K562 (cell line): ENCODE results near the gene ARL16. TPM values are rescaled to one million over a fixed set of nuclear protein-coding genes. Genes with fewer than 3 reads are reported as not detected.

Experiments used
- FOXJ2 ChIP-seq: fragments of 200-800 bp; sonication (Bioruptor generic); IDR thresholded peaks from 2 replicates; pipeline ENCODE4 v1.6.1; 2016; ENCODE audit warnings: missing genetic modification characterization, missing compliant biosample characterization
- JUNB ChIP-seq: fragments of 450-650 bp; formaldehyde crosslinking; conservative IDR thresholded peaks from 2 replicates; pipeline ENCODE4 v1.4.0; 2020; ENCODE audit warnings: mild to moderate bottlenecking
- KDM4B ChIP-seq, 2 experiments: fragments of 450-650 bp in 1 of 2; sonication (generic) in 1 of 2; IDR thresholded peaks; 2 replicates each; pipeline ENCODE4 v1.6.1; 2016 to 2017; ENCODE audit warnings: borderline replicate concordance in 2 of 2, antibody characterized with exemption in 1 of 2, low read depth in 1 of 2, mild to moderate bottlenecking in 1 of 2
- MYBL2 ChIP-seq, 2 experiments: fragments of 450-650 bp in 1 of 2; sonication (generic) in 1 of 2; formaldehyde crosslinking in 1 of 2; IDR thresholded peaks; 2 replicates each; pipeline versions ENCODE4 v1.6.1 to v1.8.1; 2017 to 2022; ENCODE audit warnings: borderline replicate concordance in 1 of 2, inconsistent platforms in 1 of 2, low read depth in 1 of 2, mild to moderate bottlenecking in 1 of 2, missing genetic modification reagents in 1 of 2, moderate library complexity in 1 of 2
- PCBP1 ChIP-seq: fragments of 200-400 bp; formaldehyde crosslinking; IDR thresholded peaks from 2 replicates; pipeline ENCODE4 v1.6.1; 2018; ENCODE audit warnings: mild to moderate bottlenecking, low read depth, low read length; ENCODE audit not compliant: poor library complexity, severe bottlenecking
- PYGO2 ChIP-seq: fragments of 450-650 bp; IDR thresholded peaks from 2 replicates; pipeline ENCODE4 v1.6.1; 2016; ENCODE audit warnings: mild to moderate bottlenecking, missing genetic modification characterization, moderate library complexity, missing compliant biosample characterization
- SRSF1 ChIP-seq: fragments of 200-400 bp; formaldehyde crosslinking; IDR thresholded peaks from 2 replicates; pipeline ENCODE4 v1.6.1; 2017; ENCODE audit warnings: mild to moderate bottlenecking, low read depth, low read length, moderate library complexity
- TBP ChIP-seq: optimal IDR thresholded peaks from 2 replicates; pipeline ENCODE3; 2011; ENCODE audit warnings: low read depth, low read length, improper control_type of control experiment
- ZNF407 ChIP-seq: fragments of 450-650 bp; IDR thresholded peaks from 2 replicates; pipeline ENCODE4 v1.6.1; 2016; ENCODE audit warnings: low read depth
- ZNF583 ChIP-seq: fragments of 250-450 bp; sonication (Bioruptor Pico); IDR thresholded peaks from 2 replicates; pipeline ENCODE4 v1.4.0; 2020
- ZNF586 ChIP-seq: fragments of 450-650 bp; formaldehyde crosslinking; conservative IDR thresholded peaks from 2 replicates; pipeline ENCODE4 v1.4.0; 2020; ENCODE audit warnings: mild to moderate bottlenecking, moderate library complexity
- ZNF778 ChIP-seq: fragments of 450-650 bp; formaldehyde crosslinking; IDR thresholded peaks from 2 replicates; pipeline ENCODE4 v1.4.0; 2020; ENCODE audit warnings: mild to moderate bottlenecking, moderate library complexity
- polyA plus RNA-seq, 8 experiments: library from polyadenylated mRNA; depleted of rRNA in 4 of 8; stranded (reverse) in 5 of 8; unstranded in 3 of 8; fragments of >200 nt; fragmentation: Nextera tagmentation in 2 of 8; fragmentation: Illumina TruSeq in 1 of 8; extraction: Ambion mirVana in 2 of 8; extraction: Trizol in 1 of 8; gene quantifications; 2 replicates each; pipeline versions ENCODE4 v1.2.1 to v1.2.3, GENCODE V29; 2011 to 2014; ENCODE audit warnings: inconsistent platforms in 1 of 8, missing spikeins in 1 of 8
- total RNA-seq, 7 experiments: library from RNA; depleted of rRNA in 6 of 7; stranded (reverse); fragments of >200 nt in 6 of 7; fragmentation: Illumina TruSeq in 2 of 7; extraction: Trizol in 2 of 7; gene quantifications; 2 replicates each; pipeline versions ENCODE4 v1.2.1 to v1.2.3, GENCODE V29; 2011 to 2021; ENCODE audit warnings: low replicate concordance in 1 of 7
- TF ChIP-seq, protein P1 (sequence below): fragments of 150-350 bp; IDR thresholded peaks from 2 replicates; pipeline ENCODE4 v1.6.1; 2014; ENCODE audit warnings: low read depth, mild to moderate bottlenecking, low read length, borderline replicate concordance
- TF ChIP-seq, protein P2 (sequence below): IDR thresholded peaks from 2 replicates; pipeline ENCODE4 v1.6.1; 2011; ENCODE audit not compliant: insufficient read length; ENCODE audit errors: extremely low read depth

Gene ARL16
- total and polyA plus RNA-seq, 9 of the 15 experiments (the other 6 are each of a cell fraction or from before 2014, with no cell fraction given) = 5.4 to 32.4 (median 22.6) TPM

DNA sequence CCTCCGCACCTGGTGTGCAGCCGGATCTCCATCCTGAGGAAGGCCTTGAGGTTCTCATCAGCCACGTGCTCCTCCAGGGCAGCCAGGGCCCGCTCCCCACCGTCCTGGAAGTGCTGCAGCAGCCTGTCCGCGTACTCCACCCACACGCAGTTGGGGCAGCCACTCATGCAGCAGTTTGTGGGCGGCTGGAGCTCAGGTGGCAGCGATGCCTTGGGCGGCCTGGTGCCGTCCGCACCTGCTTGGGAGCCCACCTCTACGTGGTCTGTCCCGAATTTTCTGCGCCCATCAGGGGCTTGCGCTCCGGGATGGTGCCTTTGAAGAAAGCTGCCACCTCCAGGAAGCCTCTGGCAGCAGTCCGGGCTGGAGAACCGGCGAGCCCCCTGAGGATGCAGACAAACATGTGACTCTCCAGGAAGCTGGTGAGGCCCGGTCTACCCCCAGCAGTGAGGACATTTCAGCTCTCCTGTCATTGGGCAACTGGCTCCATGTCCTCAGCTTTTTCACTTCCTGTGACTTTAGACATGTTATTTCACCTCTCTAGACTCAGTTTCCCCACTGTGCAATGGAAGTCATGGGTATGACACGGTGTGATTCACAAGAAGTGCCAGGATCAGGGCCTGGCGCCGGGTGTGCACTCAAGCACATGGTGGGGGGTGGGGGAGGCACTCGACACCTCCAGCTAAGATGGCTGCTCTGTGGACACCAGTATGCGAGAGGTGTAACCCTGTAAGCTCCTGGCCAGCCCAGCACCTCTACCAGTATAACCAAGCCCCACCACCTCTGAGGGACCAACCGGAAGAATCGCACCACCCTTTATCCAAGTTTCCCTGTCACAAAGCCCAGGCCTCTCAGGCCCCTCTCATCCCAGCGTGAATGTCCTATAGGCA, 18.1 kb downstream of the ARL16 start (continued):
- no peak for TF ChIP-seq ZNF407
- no peak for TF ChIP-seq MYBL2 (IDR thresholded peaks at IDR 0.05; ENCODE audit: low read depth)
- no peak for TF ChIP-seq MYBL2 (CRISPR knock-in tag; IDR thresholded peaks at IDR 0.05; ENCODE audit: borderline replicate concordance)
- TF ChIP-seq SRSF1 = no peak
- TF ChIP-seq, protein P1, sequence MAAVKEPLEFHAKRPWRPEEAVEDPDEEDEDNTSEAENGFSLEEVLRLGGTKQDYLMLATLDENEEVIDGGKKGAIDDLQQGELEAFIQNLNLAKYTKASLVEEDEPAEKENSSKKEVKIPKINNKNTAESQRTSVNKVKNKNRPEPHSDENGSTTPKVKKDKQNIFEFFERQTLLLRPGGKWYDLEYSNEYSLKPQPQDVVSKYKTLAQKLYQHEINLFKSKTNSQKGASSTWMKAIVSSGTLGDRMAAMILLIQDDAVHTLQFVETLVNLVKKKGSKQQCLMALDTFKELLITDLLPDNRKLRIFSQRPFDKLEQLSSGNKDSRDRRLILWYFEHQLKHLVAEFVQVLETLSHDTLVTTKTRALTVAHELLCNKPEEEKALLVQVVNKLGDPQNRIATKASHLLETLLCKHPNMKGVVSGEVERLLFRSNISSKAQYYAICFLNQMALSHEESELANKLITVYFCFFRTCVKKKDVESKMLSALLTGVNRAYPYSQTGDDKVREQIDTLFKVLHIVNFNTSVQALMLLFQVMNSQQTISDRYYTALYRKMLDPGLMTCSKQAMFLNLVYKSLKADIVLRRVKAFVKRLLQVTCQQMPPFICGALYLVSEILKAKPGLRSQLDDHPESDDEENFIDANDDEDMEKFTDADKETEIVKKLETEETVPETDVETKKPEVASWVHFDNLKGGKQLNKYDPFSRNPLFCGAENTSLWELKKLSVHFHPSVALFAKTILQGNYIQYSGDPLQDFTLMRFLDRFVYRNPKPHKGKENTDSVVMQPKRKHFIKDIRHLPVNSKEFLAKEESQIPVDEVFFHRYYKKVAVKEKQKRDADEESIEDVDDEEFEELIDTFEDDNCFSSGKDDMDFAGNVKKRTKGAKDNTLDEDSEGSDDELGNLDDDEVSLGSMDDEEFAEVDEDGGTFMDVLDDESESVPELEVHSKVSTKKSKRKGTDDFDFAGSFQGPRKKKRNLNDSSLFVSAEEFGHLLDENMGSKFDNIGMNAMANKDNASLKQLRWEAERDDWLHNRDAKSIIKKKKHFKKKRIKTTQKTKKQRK = no peak
- TF ChIP-seq TBP = no peak
- no peak for TF ChIP-seq FOXJ2 (tag)
- 0 out of 2 replicates have a peak, but pooled peaks have one; percentile 20 for TF ChIP-seq ZNF586
- TF ChIP-seq PYGO2 (tag) = peak; percentile 52; the same call in 1 of the 2 replicates
- no peak for TF ChIP-seq KDM4B (IDR thresholded peaks at IDR 0.05; ENCODE audit: borderline replicate concordance in 2 of 2, low read depth in 1 of 2)
- TF ChIP-seq, protein P2, sequence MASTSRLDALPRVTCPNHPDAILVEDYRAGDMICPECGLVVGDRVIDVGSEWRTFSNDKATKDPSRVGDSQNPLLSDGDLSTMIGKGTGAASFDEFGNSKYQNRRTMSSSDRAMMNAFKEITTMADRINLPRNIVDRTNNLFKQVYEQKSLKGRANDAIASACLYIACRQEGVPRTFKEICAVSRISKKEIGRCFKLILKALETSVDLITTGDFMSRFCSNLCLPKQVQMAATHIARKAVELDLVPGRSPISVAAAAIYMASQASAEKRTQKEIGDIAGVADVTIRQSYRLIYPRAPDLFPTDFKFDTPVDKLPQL = no peak
- no peak for TF ChIP-seq JUNB (CRISPR knock-in tag)
- TF ChIP-seq ZNF778 (CRISPR knock-in tag) = no peak
- peak; percentile 95 for TF ChIP-seq ZNF583 (CRISPR knock-in tag)
- no peak for TF ChIP-seq PCBP1
